NCI-H345 (cell line): ENCODE data around the gene ZNF106.

Source experiments
- DNase-seq: peaks from one replicate; lab custom pipeline; 2025; lab: John Stamatoyannopoulos, UW

ZNF106 gene

GRCh38 chr15:42474827-42475226 is 16.1 kb downstream of the ZNF106 start:
- DNase-seq, result no peak

- DNase-seq, result no peak
Observed at GRCh38 chr15:42471002-42471401, 19.9 kb downstream of the ZNF106 start.

- no peak for DNase-seq
Observed at GRCh38 chr15:42465520-42466259, 25.3 kb downstream of the ZNF106 start.

- DNase-seq, result no peak
Observed at GRCh38 chr15:42461261-42461660, 29.7 kb downstream of the ZNF106 start.

- DNase-seq, result no peak
Observed at GRCh38 chr15:42457445-42458442, 33.2 kb downstream of the ZNF106 start.

- DNase-seq, result no peak
Observed at GRCh38 chr15:42456971-42457370, 34.0 kb downstream of the ZNF106 start.

DNA sequence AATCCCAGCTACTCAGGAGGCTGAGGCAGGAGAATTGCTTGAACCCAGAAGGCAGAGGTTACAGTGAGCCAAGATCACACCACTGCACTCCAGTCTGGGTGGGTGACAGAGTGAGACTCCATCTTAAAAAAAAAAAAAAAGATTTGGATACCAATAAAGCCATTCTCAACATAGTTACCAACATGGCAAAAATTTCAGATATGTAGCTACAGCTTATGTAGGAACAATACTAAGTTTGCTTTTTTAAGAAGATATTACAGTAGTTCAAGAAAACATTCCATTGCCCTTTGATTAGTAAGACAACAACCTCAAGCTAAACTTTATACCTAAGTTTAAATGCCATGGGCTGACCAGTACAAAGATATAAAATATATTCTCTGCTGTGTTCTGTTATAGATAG is 34.4 kb downstream of the ZNF106 start:
- DNase-seq, result no peak

GRCh38 chr15:42453826-42454225 is 37.1 kb downstream of the ZNF106 start:
- no peak for DNase-seq

DNA sequence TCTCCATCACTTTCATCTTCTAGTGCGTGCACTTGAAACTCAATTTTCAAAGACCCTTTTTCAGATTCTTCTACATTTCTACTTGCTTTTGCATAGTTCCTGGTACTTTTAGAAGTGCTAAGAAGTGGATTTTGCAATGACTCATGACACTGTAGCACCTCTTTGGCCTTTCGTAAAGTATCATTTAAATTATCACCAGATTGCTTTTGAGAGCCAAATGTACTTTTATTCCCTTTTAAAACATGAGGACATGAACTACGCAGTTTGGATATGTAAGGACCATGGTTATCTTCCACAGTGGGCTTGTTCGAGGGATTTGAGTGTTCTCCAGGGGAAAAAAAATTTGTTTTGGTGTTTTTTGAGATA is 40.5 kb downstream of the ZNF106 start:
- no peak for DNase-seq

- no peak for DNase-seq
Observed at GRCh38 chr15:42449770-42450424, 41.0 kb downstream of the ZNF106 start.

DNA sequence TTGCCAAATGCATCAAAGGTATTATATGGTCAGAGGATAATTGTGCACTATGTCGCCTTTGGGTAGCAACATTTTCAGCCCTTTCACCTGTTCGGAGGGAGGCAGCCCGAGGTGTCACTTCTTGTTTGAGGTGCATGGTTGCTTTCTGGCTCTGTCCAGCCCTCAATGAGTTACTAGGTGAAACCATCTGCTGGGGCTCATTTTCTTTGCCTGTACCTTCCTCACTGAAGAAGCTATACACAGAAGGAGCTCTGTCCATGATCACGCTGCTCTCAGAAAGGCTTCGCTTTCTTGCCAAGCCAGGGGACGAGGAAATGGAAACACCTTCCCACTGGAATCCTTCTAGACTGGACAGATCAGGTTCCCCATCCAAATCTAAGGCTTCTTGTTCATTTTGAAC is 42.7 kb downstream of the ZNF106 start:
- DNase-seq, result no peak

DNA sequence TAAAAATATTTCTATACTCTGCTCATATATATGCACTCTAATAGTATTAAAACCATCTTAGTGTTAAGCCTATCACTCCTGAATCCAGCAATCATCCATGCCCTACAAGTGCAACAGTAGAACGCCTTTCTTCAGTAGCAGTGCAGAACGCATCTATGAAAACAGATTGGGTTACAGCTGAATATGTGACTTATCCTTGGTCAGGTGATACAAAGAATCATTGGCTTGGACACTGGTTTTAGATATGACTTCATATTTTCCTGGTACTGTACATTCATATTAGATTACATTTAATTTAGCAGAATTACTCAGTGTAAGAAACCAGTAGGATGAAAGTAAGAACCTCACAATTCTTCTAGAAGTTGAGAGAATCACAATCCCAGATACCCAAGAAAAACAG is 43.3 kb downstream of the ZNF106 start:
- DNase-seq, result no peak

DNA sequence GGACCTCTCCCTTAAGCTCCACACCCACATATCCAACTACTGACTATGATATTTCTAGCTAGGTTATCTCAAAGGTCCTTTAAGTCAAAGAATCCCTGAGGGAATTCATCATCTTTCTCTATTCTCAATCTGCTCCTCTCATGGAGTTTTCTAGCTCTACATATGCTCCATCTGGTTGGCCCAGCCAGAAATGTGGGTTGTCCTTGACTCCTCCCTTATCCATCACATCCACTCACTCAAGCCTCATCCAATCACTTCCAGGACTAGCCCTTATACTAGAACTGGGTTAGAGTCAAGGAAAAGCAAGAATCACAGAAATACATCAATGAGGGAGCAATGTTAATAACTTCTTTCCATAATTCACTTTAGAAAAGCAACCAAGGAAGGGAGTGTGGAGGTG is 45.4 kb downstream of the ZNF106 start:
- DNase-seq, result no peak

- no peak for DNase-seq
Observed at GRCh38 chr15:42444415-42445063, 46.4 kb downstream of the ZNF106 start.

GRCh38 chr15:42427429-42428223 is 63.3 kb downstream of the ZNF106 start:
- DNase-seq, result no peak

DNA sequence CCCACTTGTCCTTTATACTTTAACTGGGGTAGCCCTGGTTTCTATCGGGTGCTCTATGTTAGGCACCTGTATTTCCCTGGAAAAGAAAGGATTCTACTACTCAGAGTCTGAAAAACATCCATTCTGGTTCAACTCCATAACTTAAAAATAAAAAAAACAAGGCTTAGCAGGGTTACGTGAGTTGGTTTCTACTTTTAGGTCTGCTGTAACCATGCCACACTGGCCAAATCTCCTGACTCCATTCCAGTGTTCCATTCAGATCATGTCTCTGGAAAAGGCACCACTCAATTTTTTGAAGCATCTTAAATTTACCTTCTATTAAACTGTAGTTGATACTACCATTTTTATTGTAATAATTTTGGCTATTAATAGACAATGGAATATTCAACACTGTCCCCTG is 69.6 kb downstream of the ZNF106 start:
- DNase-seq, result no peak

- DNase-seq, result no peak
Observed at GRCh38 chr15:42419369-42419768, 71.6 kb downstream of the ZNF106 start.

DNA sequence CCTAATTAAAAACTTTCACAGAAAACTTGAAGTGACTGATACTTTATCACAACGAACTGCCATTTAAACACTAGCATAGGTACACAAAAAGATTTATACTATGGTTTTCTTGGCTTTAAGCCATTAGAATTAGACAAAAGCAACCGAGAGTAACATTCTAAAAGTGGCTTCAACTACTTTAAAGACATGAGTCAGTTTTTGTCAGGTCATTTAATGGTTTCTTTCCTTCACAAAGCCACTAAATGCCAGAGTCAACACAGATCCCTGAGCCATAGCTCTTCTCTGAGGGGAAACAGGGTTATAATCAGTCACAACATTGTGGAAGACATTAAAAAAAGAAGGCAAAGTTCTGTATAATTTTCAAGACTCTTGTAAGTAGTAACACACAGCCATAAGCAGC is 77.0 kb downstream of the ZNF106 start:
- no peak for DNase-seq

DNA sequence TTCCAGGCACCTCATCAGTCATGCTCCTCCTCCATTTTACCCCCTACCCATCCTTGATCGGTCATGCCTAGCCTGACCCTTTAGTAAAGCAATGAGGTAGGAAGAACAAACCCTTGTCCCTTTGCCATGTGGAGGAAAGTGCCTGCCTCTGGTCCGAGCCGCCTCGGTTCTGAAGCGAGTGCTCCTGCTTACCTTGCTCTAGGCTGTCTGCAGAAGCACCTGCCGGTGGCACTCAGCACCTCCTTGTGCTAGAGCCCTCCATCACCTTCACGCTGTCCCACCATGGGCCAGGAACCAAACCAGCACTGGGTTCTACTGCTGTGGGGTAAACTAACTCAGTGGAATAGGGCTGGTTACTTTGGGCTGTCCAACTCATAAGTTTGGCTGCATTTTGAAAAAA is 79.1 kb downstream of the ZNF106 start:
- no peak for DNase-seq

GRCh38 chr15:42409011-42409410 is 81.9 kb downstream of the ZNF106 start:
- no peak for DNase-seq

- no peak for DNase-seq
Observed at GRCh38 chr15:42408178-42408577, 82.8 kb downstream of the ZNF106 start.
